ENCODE data around the gene TMEM151A.
A peak's percentile ranks its signal among the peaks of the same experiment; 100 is the strongest.

The TMEM151A gene

GRCh38 chr11:66324664-66325063 lies 33.0 kb downstream of the TMEM151A start:
- no peak for DNase-seq

GRCh38 chr11:66325263-66325671 lies 33.6 kb downstream of the TMEM151A start:
- DNase-seq, result no peak

- peak; percentile 45 for DNase-seq
Observed at GRCh38 chr11:66326261-66327111, 34.8 kb downstream of the TMEM151A start.

GRCh38 chr11:66327171-66328030 lies 35.7 kb downstream of the TMEM151A start:
- no peak for DNase-seq

- DNase-seq, result no peak
Observed at GRCh38 chr11:66328031-66328301, 36.3 kb downstream of the TMEM151A start.

- peak; percentile 81 for DNase-seq
Observed at GRCh38 chr11:66328302-66329144, 36.8 kb downstream of the TMEM151A start.

GRCh38 chr11:66329165-66329673 lies 37.5 kb downstream of the TMEM151A start:
- DNase-seq, result no peak

GRCh38 chr11:66330931-66331330 lies 39.2 kb downstream of the TMEM151A start:
- DNase-seq, result no peak

GRCh38 chr11:66331542-66332370 lies 40.1 kb downstream of the TMEM151A start:
- no peak for DNase-seq

GRCh38 chr11:66332371-66333219 lies 40.9 kb downstream of the TMEM151A start:
- DNase-seq, result no peak

GRCh38 chr11:66333220-66333877 lies 41.7 kb downstream of the TMEM151A start:
- no peak for DNase-seq

- no peak for DNase-seq
Observed at GRCh38 chr11:66333896-66334604, 42.4 kb downstream of the TMEM151A start.

- no peak for DNase-seq
Observed at GRCh38 chr11:66334605-66335442, 43.1 kb downstream of the TMEM151A start.

- no peak for DNase-seq
Observed at GRCh38 chr11:66335531-66336233, 44.0 kb downstream of the TMEM151A start.

- no peak for DNase-seq
Observed at GRCh38 chr11:66336234-66337102, 44.8 kb downstream of the TMEM151A start, which contains the start of gene RIN1. TSS of gene RIN1 (minus strand) at chr11:66336434. CDS start at chr11:66336402, 32 bp downstream.

GRCh38 chr11:66337103-66337899 lies 45.6 kb downstream of the TMEM151A start:
- DNase-seq, result no peak
